Activated T-cell treated with anti-CD3 and anti-CD28 coated beads, Interleukin-2, amount 50 U/mL, for 72 hours (primary cell): ENCODE data around the gene RDH8. TPM values are rescaled to one million over a fixed set of nuclear protein-coding genes. Genes with fewer than 3 reads are reported as not detected.

Experiments
- ATAC-seq, 2 donors: fragments of 150-1000 bp; cut with Tn5 transposase; replicated peaks in 1 of 2; 2 replicates each; pipeline ENCODE4 v1.10.0; 2021; ENCODE audit warnings: moderate library complexity in 2 of 2, mild to moderate bottlenecking in 1 of 2
- DNase-seq, 2 donors: peaks; one replicate each; pipeline ENCODE4 v3.0.0; 2021 to 2022; ENCODE audit warnings: mixed read lengths in 1 of 2
- H3K27ac Mint-ChIP-seq: one replicate; pipeline ENCODE4 v1.8.0; 2022; ENCODE audit warnings: mild to moderate bottlenecking, moderate library complexity, mixed read lengths
- H3K27me3 Mint-ChIP-seq: one replicate; pipeline ENCODE4 v1.8.0; 2022; ENCODE audit warnings: low read depth, mixed read lengths
- H3K36me3 Mint-ChIP-seq, 2 donors: one replicate each; pipeline ENCODE4 v1.8.0; 2022; ENCODE audit warnings: mixed read lengths in 2 of 2, mild to moderate bottlenecking in 1 of 2; ENCODE audit not compliant: insufficient read depth in 2 of 2
- H3K4me1 Mint-ChIP-seq: one replicate; pipeline ENCODE4 v1.8.0; 2022; ENCODE audit warnings: low read depth, mixed read lengths
- H3K4me3 Mint-ChIP-seq, 2 donors: one replicate each; pipeline ENCODE4 v1.8.0; 2022; ENCODE audit warnings: mild to moderate bottlenecking in 2 of 2, mixed read lengths in 2 of 2, moderate library complexity in 2 of 2
- H3K9me3 Mint-ChIP-seq, 2 donors: one replicate each; pipeline ENCODE4 v1.8.0; 2022; ENCODE audit warnings: mixed read lengths in 2 of 2
- total RNA-seq, 2 donors: library from RNA; stranded (reverse); gene quantifications; one replicate each; pipeline ENCODE4 v1.2.3, GENCODE V29; 2022

The RDH8 gene
- total RNA-seq, 2 donors from 2014 or later = not detected

DNA sequence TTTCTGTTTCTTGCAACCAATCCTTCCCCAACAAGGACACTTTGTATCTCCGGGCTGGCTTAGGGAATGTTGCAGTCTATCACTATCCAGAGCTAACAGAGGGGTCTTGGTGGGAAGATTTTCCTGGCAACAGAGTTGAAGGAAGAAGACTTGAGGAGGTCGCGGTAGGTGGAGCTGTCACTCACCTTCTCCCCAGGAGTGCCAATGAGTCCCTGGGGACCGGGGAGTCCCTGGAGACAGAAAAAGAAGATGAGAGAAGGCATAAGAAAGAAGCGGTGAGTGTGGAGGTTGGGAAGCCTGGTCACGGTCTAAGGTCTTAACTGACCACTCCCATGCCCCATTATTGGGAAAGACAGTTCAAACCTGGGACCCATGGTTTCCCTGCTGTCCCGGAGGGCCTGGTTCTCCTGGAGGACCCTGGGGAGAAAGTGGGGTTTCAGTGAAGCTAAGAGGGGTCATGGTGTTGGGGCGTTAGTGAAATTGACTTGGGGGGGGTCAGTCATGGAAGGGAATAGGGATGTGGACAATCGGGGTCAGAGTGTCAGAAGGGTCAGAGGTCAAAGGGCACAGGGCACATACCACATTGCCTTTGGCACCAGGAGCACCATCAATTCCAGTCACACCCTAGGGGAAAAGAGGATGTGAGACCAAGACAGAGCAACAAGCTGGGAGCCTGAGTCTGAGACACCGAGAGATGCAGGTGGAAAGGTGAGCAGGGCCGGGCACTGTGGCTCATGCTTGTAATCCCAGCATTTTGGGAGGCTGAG is 21.7 kb upstream of the RDH8 start:
- Mint-ChIP-seq H3K4me1 (no peaks in the 10 kb centered on the region), H3K36me3 (no peaks in the 10 kb centered on the region), H3K27me3 (no peaks in the 10 kb centered on the region), H3K9me3 (no peaks in the 10 kb centered on the region), H3K27ac (no peak overlapping the region), H3K4me3 (no peak overlapping the region)
- no peak for DNase-seq
- no peak for ATAC-seq

- no peaks in the 10 kb centered on the region for H3K9me3 Mint-ChIP-seq
- peaks cover 2% of the 10 kb centered on the region for H3K4me1 Mint-ChIP-seq
- no peak overlapping the region for H3K27ac Mint-ChIP-seq
- ATAC-seq (no peak), DNase-seq (no peak)
- H3K36me3 Mint-ChIP-seq = no peaks in the 10 kb centered on the region
- H3K4me3 Mint-ChIP-seq = no peak overlapping the region
- peaks cover 5% of the 10 kb centered on the region for H3K27me3 Mint-ChIP-seq
Measured at GRCh38 chr19:9995084-9995483, 18.2 kb upstream of the RDH8 start.

DNA sequence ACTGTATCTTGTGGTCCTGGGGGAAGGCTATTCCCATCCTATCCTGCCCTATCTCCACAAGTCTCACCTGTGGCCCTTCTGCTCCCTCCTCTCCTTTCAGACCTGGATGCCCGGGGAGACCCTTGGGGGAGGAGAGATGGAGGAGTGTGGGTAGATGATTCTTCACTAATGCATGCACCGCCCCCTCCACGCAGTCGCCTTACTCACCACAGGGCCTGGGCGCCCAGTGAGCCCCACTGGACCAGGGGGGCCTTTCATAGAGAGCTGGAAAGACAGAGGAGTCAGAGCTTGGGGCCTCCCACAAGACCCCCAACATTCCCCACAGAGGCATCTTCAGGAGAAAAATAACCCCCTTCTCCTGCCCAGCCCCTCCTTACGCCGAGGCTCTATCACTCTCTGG is 17.3 kb upstream of the RDH8 start:
- no peak for DNase-seq
- ATAC-seq = no peak
- Mint-ChIP-seq H3K36me3 (no peaks in the 10 kb centered on the region), H3K27me3 (peaks cover 11% of the 10 kb centered on the region), H3K4me3 (no peak overlapping the region), H3K4me1 (peaks cover 7% of the 10 kb centered on the region), H3K27ac (no peak overlapping the region), H3K9me3 (no peaks in the 10 kb centered on the region)

DNA sequence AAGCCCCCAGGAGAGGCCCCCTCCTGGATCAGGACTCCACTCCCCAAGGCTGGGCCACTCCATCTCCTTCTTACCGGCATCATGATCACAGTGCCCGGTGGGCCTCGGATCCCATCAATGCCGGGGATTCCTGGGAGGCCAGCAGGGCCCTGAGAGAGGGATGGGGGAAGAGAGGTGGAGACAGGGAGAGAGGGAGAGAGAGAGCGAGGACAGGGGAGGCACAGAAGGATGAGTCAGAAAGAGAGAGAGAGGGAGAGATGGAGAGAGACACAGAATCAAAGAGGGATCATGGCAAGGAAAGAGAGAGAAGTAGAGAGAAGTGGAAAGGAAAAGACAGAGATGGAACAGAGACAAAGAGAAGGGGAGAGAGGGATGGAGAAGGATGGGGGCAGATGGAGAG is 16.7 kb upstream of the RDH8 start:
- ATAC-seq = no peak
- Mint-ChIP-seq H3K27ac (no peak overlapping the region), H3K27me3 (peaks cover 13% of the 10 kb centered on the region), H3K9me3 (no peaks in the 10 kb centered on the region), H3K4me3 (no peak overlapping the region), H3K36me3 (no peaks in the 10 kb centered on the region), H3K4me1 (peaks cover 7% of the 10 kb centered on the region)
- no peak for DNase-seq

GRCh38 chr19:10000171-10000826 is 13.0 kb upstream of the RDH8 start:
- Mint-ChIP-seq H3K4me1 (peaks cover 7% of the 10 kb centered on the region), H3K9me3 (no peaks in the 10 kb centered on the region), H3K27me3 (peaks cover 34% of the 10 kb centered on the region), H3K27ac (no peak overlapping the region), H3K36me3 (no peaks in the 10 kb centered on the region), H3K4me3 (no peak overlapping the region)
- peak; percentile 75 to 76 for DNase-seq
- peak in 1 of 2 donors; percentile 34 for ATAC-seq

DNA sequence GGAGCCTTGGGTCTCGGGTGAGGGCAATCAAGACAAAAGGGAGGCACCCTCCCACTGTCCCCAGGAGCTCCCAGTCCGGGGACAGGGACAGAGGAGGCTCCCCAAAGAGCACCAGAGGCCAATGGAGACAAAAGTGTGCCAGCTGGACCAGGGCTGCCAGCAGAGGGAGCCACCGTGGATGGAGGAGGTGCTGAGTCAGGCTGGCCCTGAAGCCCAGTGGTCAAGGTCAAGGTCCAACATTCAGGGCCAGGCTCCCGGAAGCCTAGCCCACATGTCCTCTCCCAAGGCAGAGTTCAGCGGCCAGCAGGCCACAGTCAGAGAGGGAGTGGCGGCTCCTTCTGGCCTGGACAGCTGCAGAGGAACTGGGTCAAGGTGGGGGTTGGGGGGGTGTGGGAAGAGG is 11.4 kb upstream of the RDH8 start:
- Mint-ChIP-seq H3K9me3 (no peaks in the 10 kb centered on the region), H3K27ac (no peak overlapping the region), H3K4me3 (no peak overlapping the region)

DNA sequence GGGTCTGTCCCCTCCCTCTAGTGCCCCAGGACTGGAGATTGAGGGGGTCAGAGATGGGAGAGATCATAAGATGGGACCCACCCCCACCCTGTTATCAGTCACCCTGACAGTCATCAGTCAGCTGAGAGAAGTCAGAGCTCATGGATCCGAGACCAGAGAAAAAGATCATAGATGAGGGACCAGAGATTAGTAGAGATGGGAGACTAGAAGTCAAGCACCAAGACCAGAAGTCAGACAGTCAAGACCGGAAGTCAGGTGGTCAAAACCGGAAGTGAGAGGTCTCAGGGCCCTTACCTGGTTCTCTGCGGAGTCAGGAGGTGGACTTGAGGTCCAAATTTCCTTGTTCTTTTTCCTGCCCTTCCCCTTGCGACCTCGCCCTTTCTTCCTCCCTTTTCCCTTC is 10.0 kb upstream of the RDH8 start:
- no peak overlapping the region for H3K4me3 Mint-ChIP-seq
- DNase-seq = no peak
- peaks cover 27% of the 10 kb centered on the region for H3K4me1 Mint-ChIP-seq
- no peaks in the 10 kb centered on the region for H3K36me3 Mint-ChIP-seq
- no peak for ATAC-seq
- no peak overlapping the region for H3K27ac Mint-ChIP-seq
- peaks cover 52% of the 10 kb centered on the region for H3K27me3 Mint-ChIP-seq
- H3K9me3 Mint-ChIP-seq = no peaks in the 10 kb centered on the region

More for the DNA sequence above, 11.4 kb upstream of the RDH8 start:
- DNase-seq = peak in 1 of 2 donors; percentile 17
- ATAC-seq = no peak
- Mint-ChIP-seq H3K36me3 (no peaks in the 10 kb centered on the region), H3K27me3 (peaks cover 40% of the 10 kb centered on the region), H3K4me1 (peaks cover 22% of the 10 kb centered on the region)

GRCh38 chr19:10004617-10005016 is 8.7 kb upstream of the RDH8 start:
- no peak overlapping the region for H3K27ac Mint-ChIP-seq
- no peak overlapping the region for H3K4me3 Mint-ChIP-seq
- no peak for ATAC-seq
- H3K4me1 Mint-ChIP-seq = peaks cover 36% of the 10 kb centered on the region
- no peak for DNase-seq
- peaks cover 0 to 3% of the 10 kb centered on the region in 2 donors for H3K36me3 Mint-ChIP-seq
- peaks cover 63% of the 10 kb centered on the region for H3K27me3 Mint-ChIP-seq
- no peaks in the 10 kb centered on the region for H3K9me3 Mint-ChIP-seq

GRCh38 chr19:10005632-10006334 is 7.5 kb upstream of the RDH8 start:
- Mint-ChIP-seq H3K27me3 (peaks cover 57% of the 10 kb centered on the region), H3K27ac (no peak overlapping the region), H3K36me3 (peaks cover 2 to 3% of the 10 kb centered on the region in 2 donors), H3K4me1 (peaks cover 33% of the 10 kb centered on the region), H3K9me3 (no peaks in the 10 kb centered on the region), H3K4me3 (peak overlapping the region; percentile 13 to 44)
- peak in 1 of 2 donors; percentile 27 for ATAC-seq
- no peak for DNase-seq

DNA sequence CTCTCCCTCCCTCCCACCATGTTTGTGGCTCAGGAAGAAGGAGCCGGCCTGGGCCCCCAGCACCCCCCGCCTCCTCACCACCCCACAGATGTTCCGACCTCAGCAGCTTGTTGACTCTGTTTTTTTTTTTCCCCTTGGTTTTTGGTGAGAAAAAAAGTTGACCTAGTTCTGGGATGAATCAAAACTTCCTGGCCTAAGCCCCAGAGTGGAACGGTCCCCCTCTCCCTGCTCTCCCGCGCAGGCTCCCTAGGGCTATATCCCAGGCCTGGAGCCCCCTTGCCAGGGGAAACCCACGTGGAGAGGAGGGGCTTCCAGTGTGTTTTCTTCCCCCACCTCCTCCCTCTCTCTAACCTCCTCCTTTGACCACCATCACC is 7.0 kb upstream of the RDH8 start:
- Mint-ChIP-seq H3K36me3 (peaks cover 2 to 3% of the 10 kb centered on the region in 2 donors), H3K4me3 (peak overlapping the region; percentile 26 to 39), H3K9me3 (no peaks in the 10 kb centered on the region), H3K4me1 (peaks cover 33% of the 10 kb centered on the region), H3K27ac (peak overlapping the region; percentile 67), H3K27me3 (peaks cover 62% of the 10 kb centered on the region)
- DNase-seq (no peak), ATAC-seq (peak; percentile 34 to 35)

DNA sequence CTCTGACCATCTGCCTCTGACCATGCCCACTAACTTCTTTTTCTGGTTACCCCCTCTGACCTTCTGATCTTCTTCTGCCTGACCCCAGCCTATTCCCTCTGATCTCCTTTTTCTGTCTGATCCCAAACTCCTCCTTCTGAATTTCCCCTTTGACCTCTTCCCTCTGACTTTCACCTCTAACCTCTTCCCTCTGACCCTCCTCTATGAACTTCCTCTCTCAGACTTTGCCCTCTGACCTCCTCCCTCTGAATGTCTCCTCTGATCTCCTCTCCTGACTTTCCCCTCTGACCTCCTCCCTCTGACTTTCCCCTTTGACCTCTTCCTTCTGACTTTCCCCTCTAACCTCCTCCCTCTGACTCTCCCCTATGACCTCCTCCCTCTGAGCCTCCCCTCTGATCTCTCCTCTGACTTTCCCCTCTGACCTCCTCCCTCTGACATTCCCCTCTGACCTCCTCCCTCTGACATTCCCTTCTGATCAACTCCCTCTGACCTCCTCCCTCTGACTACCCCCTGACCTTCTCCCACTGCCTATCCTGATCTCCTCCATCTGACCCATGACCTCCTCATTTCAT is 6.4 kb upstream of the RDH8 start:
- Mint-ChIP-seq H3K4me1 (peaks cover 33% of the 10 kb centered on the region), H3K27ac (peak overlapping the region; percentile 67), H3K9me3 (no peaks in the 10 kb centered on the region), H3K4me3 (peak overlapping the region; percentile 26 to 39), H3K27me3 (peaks cover 60% of the 10 kb centered on the region), H3K36me3 (peaks cover 2 to 3% of the 10 kb centered on the region in 2 donors)
- no peak for DNase-seq
- ATAC-seq = no peak

DNA sequence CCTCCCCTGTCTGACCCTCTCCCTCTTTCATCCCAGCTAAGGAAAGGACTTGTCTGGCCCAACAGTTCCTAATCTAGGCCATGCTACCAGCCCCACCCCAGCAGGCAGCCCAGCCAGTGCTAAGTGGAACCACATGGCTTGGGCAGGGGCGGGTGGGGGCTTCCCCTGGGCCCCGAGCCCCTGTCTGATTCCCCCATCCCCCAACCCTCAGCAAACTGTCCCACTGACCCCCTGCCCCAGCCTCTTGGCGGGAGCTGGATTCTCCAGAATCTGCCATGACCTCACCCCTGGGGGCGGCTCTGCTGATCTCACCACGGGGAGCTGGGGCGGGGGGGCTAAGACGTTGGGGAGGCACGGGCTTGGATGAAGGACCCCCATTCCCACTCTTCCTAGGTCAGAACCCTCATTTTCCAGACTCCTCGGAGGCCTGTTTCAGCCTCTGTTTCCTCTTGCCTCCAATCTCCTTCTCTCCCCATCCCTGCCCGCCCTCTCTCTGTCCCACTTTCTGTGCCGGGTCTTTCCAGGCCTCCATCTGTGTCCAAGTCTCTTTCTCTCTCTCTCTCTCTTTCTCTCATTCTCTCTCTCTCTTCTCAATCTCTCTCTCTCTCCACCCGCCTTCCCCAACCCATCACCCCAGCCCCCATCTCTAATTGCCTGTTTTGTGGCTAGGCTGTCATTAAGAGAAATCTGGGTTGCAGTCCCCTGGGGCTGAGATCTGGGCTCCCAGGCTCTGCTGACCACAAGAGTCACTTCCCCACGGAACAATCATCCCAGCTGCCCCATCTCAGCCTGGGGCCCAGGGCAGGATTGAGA is 5.7 kb upstream of the RDH8 start:
- Mint-ChIP-seq H3K9me3 (no peaks in the 10 kb centered on the region), H3K4me3 (no peak overlapping the region), H3K27ac (no peak overlapping the region), H3K4me1 (peaks cover 33% of the 10 kb centered on the region), H3K27me3 (peaks cover 64% of the 10 kb centered on the region), H3K36me3 (peaks cover 2 to 3% of the 10 kb centered on the region in 2 donors)
- no peak for ATAC-seq
- no peak for DNase-seq
